Measurements from ENCODE around the gene GSTA3. TPM values are rescaled to one million over a fixed set of nuclear protein-coding genes. Genes with fewer than 3 reads are reported as not detected.
"Not testable (repeated sequence)": the region's sequence is repeated elsewhere in the genome, so short reads cannot be mapped to it uniquely, and the experiment has no call there.

The GSTA3 gene
- total and polyA plus RNA-seq, 2 donors (not counting 3 experiments of a cell fraction or from before 2014, with no cell fraction given): not detected

- Histone ChIP-seq H3K9me3 (replicated peaks; ENCODE audit: control insufficient read depth, insufficient read depth, low read length) (no peaks in the 10 kb centered on the region), H3K36me3 (ENCODE audit: control insufficient read depth in 2 of 2, extremely low read depth in 1 of 2, insufficient read depth in 2 of 2, low read length in 2 of 2) (no peaks in the 10 kb centered on the region), H4K20me1 (replicated peaks; ENCODE audit: control insufficient read depth, extremely low read depth, insufficient read depth, low read length) (no peaks in the 10 kb centered on the region), H3K9me1 (replicated peaks; ENCODE audit: control insufficient read depth, extremely low read depth, insufficient read depth, low read length) (no peaks in the 10 kb centered on the region), H3K4me1 (ENCODE audit: control insufficient read depth, extremely low read depth, insufficient read depth, low read length) (no peaks in the 10 kb centered on the region), H3K79me2 (ENCODE audit: control insufficient read depth, insufficient read depth, low read length) (no peaks in the 10 kb centered on the region), H3K27ac (ENCODE audit: insufficient read depth, low read depth, low read length) (no peak overlapping the region), H3K9ac (replicated peaks; ENCODE audit: extremely low read depth, insufficient read depth, low read length) (no peak overlapping the region), H3K4me2 (ENCODE audit: insufficient read depth, low read length) (no peak overlapping the region), H3K27me3 (ENCODE audit: control insufficient read depth in 2 of 2, insufficient read depth in 2 of 2, low read length in 2 of 2) (no peaks in the 10 kb centered on the region), H2AFZ (ENCODE audit: low read depth, low read length) (no peak overlapping the region), H3K4me3 (replicated peaks in 1 of 3; ENCODE audit: insufficient read depth in 1 of 3, low read depth in 1 of 3, low read length in 3 of 3) (no peak overlapping the region)
- DNase-seq (ENCODE audit: low read depth, low spot score) (no peak), FAIRE-seq (no peak)
- no peak for TF ChIP-seq FOS (IDR thresholded peaks at IDR 0.05; ENCODE audit: borderline replicate concordance, insufficient read depth, low read length)
- no peak for TF ChIP-seq POLR2A (IDR thresholded peaks at IDR 0.05; ENCODE audit: low read depth, low read length)
- no peak for TF ChIP-seq POLR2AphosphoS5 (IDR thresholded peaks at IDR 0.05; ENCODE audit: insufficient read depth, low read depth, low read length)
- no peak for TF ChIP-seq CTCF (IDR thresholded peaks at IDR 0.05; ENCODE audit: extremely low read depth in 1 of 2, insufficient read depth in 1 of 2, low read depth in 1 of 2, low read length in 2 of 2)
- TF ChIP-seq GATA2 (IDR thresholded peaks at IDR 0.05; ENCODE audit: insufficient read depth, insufficient read length, low read depth, low read length): no peak
- no peak for TF ChIP-seq EZH2 (IDR thresholded peaks at IDR 0.05; ENCODE audit: borderline replicate concordance, low read depth, low read length, severe bottlenecking)
- TF ChIP-seq MYC (IDR thresholded peaks at IDR 0.05; ENCODE audit: low read depth, low read length): no peak
- TF ChIP-seq, protein P1, sequence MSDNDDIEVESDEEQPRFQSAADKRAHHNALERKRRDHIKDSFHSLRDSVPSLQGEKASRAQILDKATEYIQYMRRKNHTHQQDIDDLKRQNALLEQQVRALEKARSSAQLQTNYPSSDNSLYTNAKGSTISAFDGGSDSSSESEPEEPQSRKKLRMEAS (IDR thresholded peaks at IDR 0.05; ENCODE audit: insufficient read depth, insufficient read length): no peak
- no peak for TF ChIP-seq JUN (IDR thresholded peaks at IDR 0.05; ENCODE audit: borderline replicate concordance, insufficient read depth, insufficient read length, low read depth)
- CTCF ChIA-PET: no interaction called here
- dilution Hi-C loops (cut with MboI; ENCODE audit: extremely low pct_ligation_motif_present, low sequenced_read_pairs) (no loop called here), intact Hi-C loops (cut with micrococcal nuclease) (no loop called here)
- BruUV-seq (replicated peaks): no TSS peak
- POLR2A ChIA-PET: no interaction called here
These were observed 12.2 kb upstream of the GSTA3 start for GRCh38 chr6:52921743-52922142.

- H4K20me1 ChIP-seq (replicated peaks; ENCODE audit: control insufficient read depth, extremely low read depth, insufficient read depth, low read length); DNase-seq (ENCODE audit: low read depth, low spot score); H3K4me3 ChIP-seq (replicated peaks in 1 of 3; ENCODE audit: insufficient read depth in 1 of 3, low read depth in 1 of 3, low read length in 3 of 3); BruUV-seq (replicated peaks); H2AFZ ChIP-seq (ENCODE audit: low read depth, low read length); POLR2A ChIA-PET; H3K4me1 ChIP-seq (ENCODE audit: control insufficient read depth, extremely low read depth, insufficient read depth, low read length); H3K9ac ChIP-seq (replicated peaks; ENCODE audit: extremely low read depth, insufficient read depth, low read length); H3K27me3 ChIP-seq (ENCODE audit: control insufficient read depth in 2 of 2, insufficient read depth in 2 of 2, low read length in 2 of 2); H3K27ac ChIP-seq (ENCODE audit: insufficient read depth, low read depth, low read length); H3K9me3 ChIP-seq (replicated peaks; ENCODE audit: control insufficient read depth, insufficient read depth, low read length); H3K4me2 ChIP-seq (ENCODE audit: insufficient read depth, low read length); intact Hi-C loops (cut with micrococcal nuclease); H3K36me3 ChIP-seq (ENCODE audit: control insufficient read depth in 2 of 2, extremely low read depth in 1 of 2, insufficient read depth in 2 of 2, low read length in 2 of 2); dilution Hi-C loops (cut with MboI; ENCODE audit: extremely low pct_ligation_motif_present, low sequenced_read_pairs); FAIRE-seq; H3K79me2 ChIP-seq (ENCODE audit: control insufficient read depth, insufficient read depth, low read length); CTCF ChIA-PET; H3K9me1 ChIP-seq (replicated peaks; ENCODE audit: control insufficient read depth, extremely low read depth, insufficient read depth, low read length): not testable (repeated sequence)
These were observed 10.0 kb upstream of the GSTA3 start for GRCh38 chr6:52919511-52919910.

DNA sequence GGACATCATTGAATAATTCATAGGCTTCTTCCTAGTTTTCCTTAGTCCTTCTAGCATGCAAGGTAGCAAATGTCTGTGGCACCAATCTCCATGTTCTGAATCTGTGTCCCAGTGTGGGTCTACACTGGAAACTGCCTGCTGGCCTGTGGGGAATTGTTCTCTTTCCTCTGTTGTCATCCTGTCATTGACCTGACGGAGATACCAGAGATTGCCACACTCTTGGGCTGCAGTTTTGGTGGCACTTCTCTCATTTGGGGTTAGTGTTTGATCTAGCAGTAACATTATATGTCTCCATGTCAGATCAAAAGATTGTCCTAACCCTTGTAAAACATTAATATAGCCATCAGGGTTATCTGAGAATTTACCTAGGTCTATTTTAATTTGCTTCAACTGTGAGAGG is 9.3 kb upstream of the GSTA3 start:
- BruUV-seq (replicated peaks); H3K27ac ChIP-seq (ENCODE audit: insufficient read depth, low read depth, low read length); H3K36me3 ChIP-seq (ENCODE audit: control insufficient read depth in 2 of 2, extremely low read depth in 1 of 2, insufficient read depth in 2 of 2, low read length in 2 of 2); dilution Hi-C loops (cut with MboI; ENCODE audit: extremely low pct_ligation_motif_present, low sequenced_read_pairs); intact Hi-C loops (cut with micrococcal nuclease); H2AFZ ChIP-seq (ENCODE audit: low read depth, low read length); POLR2A ChIA-PET; DNase-seq (ENCODE audit: low read depth, low spot score); H4K20me1 ChIP-seq (replicated peaks; ENCODE audit: control insufficient read depth, extremely low read depth, insufficient read depth, low read length); H3K4me1 ChIP-seq (ENCODE audit: control insufficient read depth, extremely low read depth, insufficient read depth, low read length); H3K4me3 ChIP-seq (replicated peaks in 1 of 3; ENCODE audit: insufficient read depth in 1 of 3, low read depth in 1 of 3, low read length in 3 of 3); H3K9me1 ChIP-seq (replicated peaks; ENCODE audit: control insufficient read depth, extremely low read depth, insufficient read depth, low read length); CTCF ChIA-PET; H3K4me2 ChIP-seq (ENCODE audit: insufficient read depth, low read length); FAIRE-seq; H3K79me2 ChIP-seq (ENCODE audit: control insufficient read depth, insufficient read depth, low read length); H3K9me3 ChIP-seq (replicated peaks; ENCODE audit: control insufficient read depth, insufficient read depth, low read length); H3K27me3 ChIP-seq (ENCODE audit: control insufficient read depth in 2 of 2, insufficient read depth in 2 of 2, low read length in 2 of 2); H3K9ac ChIP-seq (replicated peaks; ENCODE audit: extremely low read depth, insufficient read depth, low read length): not testable (repeated sequence)
